B cell (primary cell): ENCODE data around the gene PEX6.
"Not testable (repeated sequence)": the region's sequence is repeated elsewhere in the genome, so short reads cannot be mapped to it uniquely, and the experiment has no call there.

ENCODE experiments used
- EZH2 ChIP-seq: IDR thresholded peaks from 2 replicates; pipeline ENCODE4 v1.6.1; 2012; ENCODE audit warnings: borderline replicate concordance, low read depth, mild to moderate bottlenecking, moderate library complexity, low read length; ENCODE audit not compliant: insufficient read depth, poor library complexity, severe bottlenecking
- TF ChIP-seq, protein P1 (sequence below): fragments of 200-600 bp; IDR thresholded peaks from one replicate; pipeline ENCODE4 v1.8.0; 2022; ENCODE audit warnings: antibody characterized with exemption, mild to moderate bottlenecking

GRCh38 chr6:42954405-42954804 lies 24.6 kb downstream of the PEX6 start:
- TF ChIP-seq, protein P1, sequence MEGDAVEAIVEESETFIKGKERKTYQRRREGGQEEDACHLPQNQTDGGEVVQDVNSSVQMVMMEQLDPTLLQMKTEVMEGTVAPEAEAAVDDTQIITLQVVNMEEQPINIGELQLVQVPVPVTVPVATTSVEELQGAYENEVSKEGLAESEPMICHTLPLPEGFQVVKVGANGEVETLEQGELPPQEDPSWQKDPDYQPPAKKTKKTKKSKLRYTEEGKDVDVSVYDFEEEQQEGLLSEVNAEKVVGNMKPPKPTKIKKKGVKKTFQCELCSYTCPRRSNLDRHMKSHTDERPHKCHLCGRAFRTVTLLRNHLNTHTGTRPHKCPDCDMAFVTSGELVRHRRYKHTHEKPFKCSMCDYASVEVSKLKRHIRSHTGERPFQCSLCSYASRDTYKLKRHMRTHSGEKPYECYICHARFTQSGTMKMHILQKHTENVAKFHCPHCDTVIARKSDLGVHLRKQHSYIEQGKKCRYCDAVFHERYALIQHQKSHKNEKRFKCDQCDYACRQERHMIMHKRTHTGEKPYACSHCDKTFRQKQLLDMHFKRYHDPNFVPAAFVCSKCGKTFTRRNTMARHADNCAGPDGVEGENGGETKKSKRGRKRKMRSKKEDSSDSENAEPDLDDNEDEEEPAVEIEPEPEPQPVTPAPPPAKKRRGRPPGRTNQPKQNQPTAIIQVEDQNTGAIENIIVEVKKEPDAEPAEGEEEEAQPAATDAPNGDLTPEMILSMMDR, result not testable (repeated sequence)
- not testable (repeated sequence) for TF ChIP-seq EZH2
